GM12892 (cell line): ENCODE data around the gene PCSK5.

ENCODE experiments used
- POLR2A ChIP-seq: IDR thresholded peaks from 2 replicates; pipeline ENCODE4 v1.6.1; 2011; ENCODE audit warnings: low read depth, low read length, control low read depth
- POLR2AphosphoS5 ChIP-seq: IDR thresholded peaks from 2 replicates; pipeline ENCODE4 v1.6.1; 2011; ENCODE audit warnings: low read depth, low read length, control low read depth

- TF ChIP-seq POLR2AphosphoS5 (no peak), POLR2A (no peak)
Observed at GRCh38 chr9:75910731-75911130, 20.3 kb downstream of the PCSK5 start.
